Measurements from ENCODE around the gene APBB3.

APBB3 gene

GRCh38 chr5:140555747-140556312, 8.6 kb downstream of the APBB3 start:
- DNase-seq (ENCODE audit: low read depth in 1 of 2, low spot score in 1 of 2) = no peak

DNA sequence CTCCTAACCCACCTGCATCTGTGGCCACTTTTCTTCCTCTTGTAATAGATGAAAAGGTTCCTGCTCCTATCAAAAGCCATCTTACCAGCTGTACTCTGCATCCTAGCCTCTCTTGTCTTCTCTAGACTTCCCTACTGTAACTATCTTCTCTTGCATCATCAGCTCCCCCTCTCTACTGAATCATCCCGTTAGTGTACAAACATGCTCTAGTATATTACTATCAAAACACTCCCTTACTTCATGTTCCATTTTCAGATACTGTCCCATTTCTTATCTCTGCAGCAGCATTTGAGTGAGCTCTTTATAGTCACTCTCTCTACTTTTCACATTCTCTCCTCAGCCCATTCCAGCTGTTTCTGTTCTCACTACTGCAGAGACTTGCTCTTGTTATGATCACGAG, 9.9 kb downstream of the APBB3 start:
- DNase-seq (ENCODE audit: low read depth in 1 of 2, low spot score in 1 of 2) = no peak

DNA sequence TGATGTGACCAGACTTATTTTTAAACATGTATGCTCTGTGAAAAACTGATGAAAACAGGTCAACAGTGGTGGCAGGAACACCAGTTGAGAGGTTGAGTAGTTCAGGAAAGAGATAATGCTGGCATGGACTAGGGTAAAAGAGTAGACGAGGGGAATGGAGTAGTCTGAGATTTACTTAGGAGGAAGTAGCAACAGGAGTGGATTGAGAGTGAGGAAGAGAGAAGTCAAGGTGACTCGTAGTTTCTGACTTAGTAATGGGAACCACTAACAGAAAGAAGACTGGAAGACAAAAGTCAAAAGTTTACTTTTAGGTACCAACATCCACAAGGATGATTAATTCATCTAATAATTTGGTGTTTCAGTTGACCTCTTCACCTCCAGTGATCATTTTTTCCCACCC, 10.7 kb downstream of the APBB3 start:
- DNase-seq (ENCODE audit: low read depth in 1 of 2, low spot score in 1 of 2) = no peak

- no peak for DNase-seq (ENCODE audit: low read depth in 1 of 2, low spot score in 1 of 2)
These were observed 12.5 kb downstream of the APBB3 start for GRCh38 chr5:140551872-140552271.

DNA sequence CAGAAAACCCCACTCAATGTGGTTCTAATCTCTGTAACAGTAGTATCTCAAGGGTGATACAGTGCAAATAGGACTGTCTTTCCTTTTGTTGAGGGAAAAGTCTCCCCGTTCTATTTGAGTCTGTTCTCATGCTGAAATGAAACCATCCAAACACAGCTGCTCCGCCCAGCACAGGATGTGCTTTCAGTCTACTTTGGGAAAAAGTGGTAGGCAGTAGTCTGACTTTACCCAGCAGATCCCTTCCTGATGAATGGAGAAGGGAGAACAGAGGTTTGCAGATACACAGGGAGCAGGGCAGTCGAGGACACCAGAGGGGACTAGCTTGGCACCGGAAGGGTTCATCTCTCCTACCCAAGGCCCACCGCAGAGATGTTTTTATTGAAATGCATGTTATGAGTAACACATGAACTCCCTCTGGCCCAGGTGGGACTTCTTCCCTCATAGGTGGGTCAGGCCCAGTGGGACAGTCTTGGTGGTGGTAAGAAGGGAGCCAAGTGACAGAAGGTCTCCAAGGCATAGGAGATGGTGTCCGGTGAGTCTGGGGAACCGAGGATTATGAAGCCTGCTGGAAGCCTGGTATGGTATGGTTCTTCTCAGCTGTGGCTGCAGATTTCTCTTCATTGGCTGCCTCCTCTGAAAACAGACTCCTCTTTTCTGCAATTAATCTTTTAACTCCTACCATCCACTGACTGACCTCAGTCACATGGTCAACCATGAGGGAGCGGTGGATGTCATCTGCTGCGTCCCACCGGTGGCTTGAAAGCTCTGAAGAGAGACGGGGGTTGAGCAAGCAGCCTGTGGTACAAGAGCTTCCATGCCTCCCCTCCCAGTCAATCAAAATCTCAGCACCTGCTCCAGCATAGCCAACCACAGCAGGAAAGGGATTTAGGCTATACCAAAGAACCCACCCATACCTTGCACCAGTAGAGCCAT, 14.0 kb downstream of the APBB3 start:
- DNase-seq (ENCODE audit: low read depth in 1 of 2, low spot score in 1 of 2) = no peak

DNA sequence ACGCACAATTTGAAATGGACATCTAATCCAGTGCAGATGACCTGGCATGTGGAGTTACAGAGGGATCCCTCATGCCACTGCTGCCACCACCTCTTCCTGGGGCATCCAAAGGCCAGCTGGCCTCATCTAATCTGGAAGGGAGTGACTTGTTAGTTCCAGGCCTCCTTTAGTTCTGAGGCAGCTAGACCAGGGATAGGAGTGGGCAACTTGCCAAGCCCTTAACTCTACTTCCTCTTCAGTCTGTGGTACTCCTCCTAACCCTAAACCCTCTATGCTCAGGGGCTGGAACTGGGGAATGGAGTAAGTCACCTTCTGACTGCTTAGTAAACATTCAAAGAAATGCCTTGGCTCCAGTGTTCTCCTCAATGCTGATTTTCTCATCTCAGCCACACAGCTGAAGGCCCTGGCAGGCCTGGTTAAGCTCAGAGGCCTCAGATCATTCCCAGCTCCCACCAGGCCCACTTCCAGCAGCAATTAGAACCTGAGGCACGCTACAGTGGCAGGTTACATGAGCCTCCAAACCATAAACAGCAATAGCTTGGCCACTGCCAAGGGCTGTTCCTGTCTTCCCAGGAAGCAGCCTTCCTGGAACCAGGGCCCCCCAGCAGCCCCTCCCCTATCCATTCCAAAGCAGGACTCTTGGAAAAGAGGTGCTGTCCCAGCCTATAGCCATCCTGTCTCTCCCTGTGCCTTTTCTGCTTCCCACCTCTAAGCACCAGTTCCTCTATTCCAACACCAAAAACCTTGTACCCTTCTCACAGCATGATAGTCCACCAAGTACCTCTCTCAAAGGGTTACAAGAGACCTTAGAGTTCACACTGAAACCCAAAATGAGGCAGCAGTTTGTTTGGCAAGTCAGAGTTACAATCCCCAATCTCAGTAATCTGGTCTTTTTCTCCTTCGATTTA, 14.9 kb downstream of the APBB3 start:
- DNase-seq (ENCODE audit: low read depth in 1 of 2, low spot score in 1 of 2) = no peak

GRCh38 chr5:140548791-140549190, 15.6 kb downstream of the APBB3 start:
- no peak for DNase-seq (ENCODE audit: low read depth in 1 of 2, low spot score in 1 of 2)

DNA sequence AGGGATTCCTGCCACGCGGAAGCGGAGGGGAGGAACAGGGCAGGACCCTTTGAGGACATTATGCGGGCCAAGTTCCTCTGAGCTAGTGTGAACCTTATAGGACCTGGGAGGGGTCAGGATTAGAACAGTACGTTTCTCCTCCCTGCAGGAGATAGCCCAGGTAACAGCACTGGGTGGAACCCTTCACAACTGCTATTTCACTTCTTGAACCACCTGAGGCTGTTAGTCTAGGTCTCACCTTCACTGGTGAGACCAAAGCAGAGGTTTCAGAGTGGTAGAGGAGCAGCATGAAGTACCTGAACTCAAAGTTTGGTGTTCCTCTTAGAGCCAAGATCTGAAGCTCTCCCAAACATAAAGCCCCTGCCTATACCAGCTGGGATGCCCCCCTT, 16.1 kb downstream of the APBB3 start:
- DNase-seq (ENCODE audit: low read depth in 1 of 2, low spot score in 1 of 2) = no peak

- DNase-seq (ENCODE audit: low read depth in 1 of 2, low spot score in 1 of 2) = peak; percentile 75 to 78
These were observed 16.7 kb downstream of the APBB3 start, which contains the start of gene EIF4EBP3 for GRCh38 chr5:140547508-140548299. EIF4EBP3 (plus strand) TSS chr5:140547662; CDS start chr5:140547738, 76 bp downstream.

DNA sequence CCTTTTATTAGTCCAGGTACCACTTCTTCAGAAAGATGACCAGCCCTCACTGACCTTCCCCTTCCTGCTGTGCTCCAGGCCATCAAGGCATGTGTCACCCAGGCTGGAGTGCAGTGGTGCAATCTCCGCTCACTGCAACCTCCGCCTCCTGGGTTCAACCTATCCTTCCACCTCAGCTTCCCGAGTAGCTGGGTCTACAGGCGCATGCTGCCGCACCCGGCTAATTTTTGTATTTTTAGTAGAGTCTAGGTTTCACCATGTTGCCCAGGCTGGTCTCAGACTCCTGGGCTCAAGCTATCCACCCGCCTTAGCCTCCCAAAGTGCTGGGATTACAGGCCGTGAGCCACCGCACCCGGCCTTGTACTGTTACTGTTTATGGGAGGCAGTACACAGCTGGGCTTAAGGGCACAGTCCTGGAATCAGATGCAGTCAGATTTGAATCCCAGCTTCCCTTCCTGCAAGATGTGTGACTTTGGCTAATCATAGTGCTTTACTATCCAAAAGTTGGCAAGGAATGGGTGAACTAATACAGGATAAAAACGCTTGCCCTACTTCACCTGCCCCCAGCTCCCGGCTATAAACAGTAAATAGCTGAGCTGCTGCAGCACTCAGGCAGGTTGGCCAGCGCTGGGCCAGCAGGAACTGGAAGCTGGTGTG, 17.4 kb downstream of the APBB3 start:
- no peak for DNase-seq (ENCODE audit: low read depth in 1 of 2, low spot score in 1 of 2)

DNA sequence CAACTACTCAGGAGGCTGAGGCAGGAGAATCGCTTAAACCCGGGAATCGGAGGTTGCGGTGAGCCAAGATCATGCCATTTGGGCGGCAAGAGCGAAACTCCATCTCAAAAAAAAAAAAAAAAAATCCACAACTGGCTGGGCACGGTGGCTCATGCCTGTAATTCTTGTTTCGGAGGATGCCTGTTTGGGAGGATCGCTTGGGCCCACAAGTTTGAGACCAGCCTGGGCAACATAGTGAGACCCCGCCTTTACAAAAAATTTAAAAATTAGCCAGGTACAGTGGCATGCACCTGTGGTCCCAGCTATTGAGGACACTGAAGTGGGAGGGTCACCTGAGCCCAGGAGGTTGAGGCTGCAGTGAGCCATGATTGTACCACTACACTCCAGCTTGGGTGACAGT, 18.8 kb downstream of the APBB3 start:
- DNase-seq (ENCODE audit: low read depth in 1 of 2, low spot score in 1 of 2) = no peak

- no peak for DNase-seq (ENCODE audit: low read depth in 1 of 2, low spot score in 1 of 2)
These were observed 19.4 kb downstream of the APBB3 start for GRCh38 chr5:140544986-140545385.

- DNase-seq (ENCODE audit: low read depth in 1 of 2, low spot score in 1 of 2) = no peak
These were observed 21.4 kb downstream of the APBB3 start for GRCh38 chr5:140542972-140543371.

GRCh38 chr5:140540227-140540626, 24.2 kb downstream of the APBB3 start:
- DNase-seq (ENCODE audit: low read depth in 1 of 2, low spot score in 1 of 2) = no peak

DNA sequence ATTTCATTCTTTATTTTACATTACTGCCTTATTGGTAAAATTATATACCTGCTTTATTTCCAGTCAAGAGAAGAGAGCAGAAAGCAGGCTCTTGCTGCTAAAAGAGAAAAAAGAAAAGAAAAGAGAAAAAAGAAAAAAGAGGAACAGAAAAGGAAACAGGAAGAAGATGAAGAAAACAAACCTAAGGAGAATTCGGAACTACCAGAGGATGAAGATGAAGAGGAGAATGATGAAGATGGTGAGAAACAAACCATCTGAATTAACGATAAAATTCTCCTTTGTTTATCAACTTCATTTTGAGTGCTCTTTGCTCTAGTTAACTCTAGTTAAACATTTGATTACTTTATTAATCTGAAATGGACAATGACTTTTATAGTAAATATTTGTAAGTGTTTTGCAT, 40.4 kb downstream of the APBB3 start:
- DNase-seq (ENCODE audit: low read depth in 1 of 2, low spot score in 1 of 2) = no peak

- no peak for DNase-seq (ENCODE audit: low read depth in 1 of 2, low spot score in 1 of 2)
These were observed 51.3 kb downstream of the APBB3 start for GRCh38 chr5:140513124-140513523.

DNA sequence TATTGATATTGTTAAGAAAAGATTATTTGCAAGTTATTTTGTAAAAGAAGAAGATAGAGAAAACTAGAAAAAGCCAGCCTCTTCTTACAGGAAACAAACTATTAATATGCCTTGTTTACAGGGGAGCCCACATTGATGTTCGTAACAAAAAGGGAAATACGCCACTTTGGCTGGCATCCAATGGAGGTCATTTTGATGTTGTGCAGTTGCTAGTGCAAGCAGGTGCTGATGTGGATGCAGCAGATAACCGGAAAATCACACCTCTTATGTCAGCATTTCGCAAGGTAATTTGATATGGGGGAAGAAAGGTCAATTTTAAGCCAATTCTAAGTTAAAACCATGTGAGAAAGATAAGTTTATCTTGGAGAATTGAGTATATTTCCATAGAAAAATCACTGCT, 54.5 kb downstream of the APBB3 start:
- no peak for DNase-seq (ENCODE audit: low read depth in 1 of 2, low spot score in 1 of 2)
